OCI-LY7 (cell line): ENCODE measurements around the gene MFF. TPM values are rescaled to one million over a fixed set of nuclear protein-coding genes. Genes with fewer than 3 reads are reported as not detected.

ENCODE experiments used
- BruUV-seq: library from RNA; stranded (reverse); fragments of 400-500 nt; replicated peaks from 2 replicates; lab custom pipeline; 2021; lab: Mats Ljungman, UMichigan
- CTCF ChIA-PET: fragments of 300-600 bp; sonication (Branson Sonifier 250); formaldehyde crosslinking; loops from one replicate; lab custom pipeline; 2022; ENCODE audit warnings: antibody characterized with exemption; ENCODE audit not compliant: unreplicated experiment; lab: Charles Lee
- POLR2A ChIA-PET: fragments of 300-600 bp; sonication (Branson Sonifier 250); formaldehyde crosslinking; loops from one replicate; lab custom pipeline; 2022; ENCODE audit warnings: antibody characterized with exemption; lab: Charles Lee
- DNase-seq: peaks from one replicate; pipeline ENCODE4 v3.0.0-alpha.2; 2015; ENCODE audit warnings: low spot score
- H2AFZ ChIP-seq: fragments of 200-600 bp; sonication (generic), shearing (Covaris generic); 2 replicates; pipeline ENCODE4 v1.6.1; 2014; ENCODE audit warnings: mild to moderate bottlenecking, antibody characterized with exemption, low read length, moderate library complexity
- H3K27ac ChIP-seq: fragments of 200-600 bp; sonication (generic); 2 replicates; pipeline ENCODE4 v1.5.1; 2014; ENCODE audit warnings: mixed run types, low read depth, mild to moderate bottlenecking, moderate library complexity, low read length, inconsistent platforms; ENCODE audit not compliant: poor library complexity, severe bottlenecking
- H3K36me3 ChIP-seq: fragments of 200-600 bp; sonication (generic); 2 replicates; pipeline ENCODE4 v1.6.1; 2014; ENCODE audit warnings: mild to moderate bottlenecking, antibody characterized with exemption, low read length, moderate library complexity, mixed read lengths; ENCODE audit not compliant: insufficient read depth
- H3K4me1 ChIP-seq: fragments of 200-600 bp; sonication (generic); 2 replicates; pipeline ENCODE4 v1.5.1; 2014; ENCODE audit warnings: mild to moderate bottlenecking, low read length; ENCODE audit not compliant: insufficient read depth, poor library complexity, severe bottlenecking
- H3K4me2 ChIP-seq: fragments of 200-600 bp; sonication (generic); 2 replicates; pipeline ENCODE4 v1.6.1; 2014; ENCODE audit warnings: mild to moderate bottlenecking, low read length
- H3K4me3 ChIP-seq: fragments of 200-600 bp; sonication (generic); 2 replicates; pipeline ENCODE4 v1.5.1; 2014; ENCODE audit warnings: mild to moderate bottlenecking, low read depth, low read length; ENCODE audit not compliant: poor library complexity, severe bottlenecking
- H3K79me2 ChIP-seq: fragments of 200-600 bp; sonication (generic); 2 replicates; pipeline ENCODE4 v1.6.1; 2016; ENCODE audit warnings: low read depth, mild to moderate bottlenecking, low read length, moderate library complexity, mixed read lengths; ENCODE audit not compliant: insufficient read depth
- H3K9me2 ChIP-seq: fragments of 200-600 bp; sonication (generic); 2 replicates; pipeline ENCODE4 v1.6.1; 2016; ENCODE audit warnings: mild to moderate bottlenecking, low read length, mixed read lengths; ENCODE audit not compliant: insufficient read depth
- H3K9me3 ChIP-seq: fragments of 200-600 bp; sonication (generic); 2 replicates; pipeline ENCODE4 v1.6.1; 2014; ENCODE audit warnings: mild to moderate bottlenecking, mixed run types, low read length, mixed read lengths
- H4K20me1 ChIP-seq: fragments of 200-600 bp; sonication (generic); 2 replicates; pipeline ENCODE4 v1.6.1; 2014; ENCODE audit warnings: mild to moderate bottlenecking, antibody characterized with exemption, low read length, moderate library complexity, mixed read lengths; ENCODE audit not compliant: insufficient read depth
- CTCF ChIP-seq: fragments of 200-600 bp; sonication (generic); conservative IDR thresholded peaks from 2 replicates; pipeline ENCODE4 v1.5.1; 2014; ENCODE audit warnings: mild to moderate bottlenecking, antibody characterized with exemption, low read length, moderate library complexity, mixed read lengths
- EZH2phosphoT487 ChIP-seq: fragments of 200-600 bp; sonication (generic); IDR thresholded peaks from 2 replicates; pipeline ENCODE4 v1.6.1; 2018; ENCODE audit warnings: low read depth, borderline replicate concordance, mild to moderate bottlenecking, mixed run types, antibody characterized with exemption, low read length, moderate library complexity, mixed read lengths
- intact Hi-C: fragments of 100-400 bp; cut with micrococcal nuclease; formaldehyde crosslinking; loops from one replicate; pipeline ENCODE4 v1.10.0; 2022; ENCODE audit not compliant: unreplicated experiment
- total RNA-seq, 2 experiments: library from RNA; depleted of rRNA in 1 of 2; stranded (reverse); fragments of >200 nt in 1 of 2; shearing (Covaris generic) in 1 of 2; gene quantifications; 2 replicates each; pipeline ENCODE4 v1.2.3, GENCODE V29; 2014 to 2022

The MFF gene
- total RNA-seq, 2 experiments from 2014 or later, result 66.6 to 72.1 TPM

GRCh38 chr2:227293531-227293930 lies 31.5 kb upstream of the MFF start:
- ChIA-PET CTCF (no interaction called here), POLR2A (no interaction called here)
- H2AFZ ChIP-seq, result no peak overlapping the region
- BruUV-seq, result no TSS peak
- H3K9me3 ChIP-seq, result no peaks in the 10 kb centered on the region
- H3K4me2 ChIP-seq, result no peak overlapping the region
- H3K4me1 ChIP-seq, result no peaks in the 10 kb centered on the region
- H3K79me2 ChIP-seq, result no peaks in the 10 kb centered on the region
- H3K9me2 ChIP-seq, result no peaks in the 10 kb centered on the region
- no peaks in the 10 kb centered on the region for H3K36me3 ChIP-seq
- TF ChIP-seq EZH2phosphoT487 (no peak), CTCF (no peak)
- no peak overlapping the region for H3K27ac ChIP-seq
- H4K20me1 ChIP-seq, result no peaks in the 10 kb centered on the region
- intact Hi-C loops, result no loop called here
- no peak overlapping the region for H3K4me3 ChIP-seq
- DNase-seq, result no peak

GRCh38 chr2:227295806-227296205 lies 29.2 kb upstream of the MFF start:
- H3K9me2 ChIP-seq, result no peaks in the 10 kb centered on the region; the same call in 1 of the 2 replicates
- BruUV-seq, result no TSS peak
- DNase-seq, result no peak
- no peak overlapping the region for H3K4me2 ChIP-seq
- H3K27ac ChIP-seq, result no peak overlapping the region
- no peak overlapping the region for H3K4me3 ChIP-seq
- no peak overlapping the region for H2AFZ ChIP-seq
- no peaks in the 10 kb centered on the region for H3K9me3 ChIP-seq
- no peaks in the 10 kb centered on the region for H3K36me3 ChIP-seq
- no peaks in the 10 kb centered on the region for H4K20me1 ChIP-seq
- ChIA-PET POLR2A (interaction anchor here (0.6 kb wide), 2 partner anchors 32 to 162 kb away, joined by 3 read pairs; no protein-coding TSS in a partner anchor), CTCF (no interaction called here)
- intact Hi-C loops, result no loop called here
- no peaks in the 10 kb centered on the region for H3K4me1 ChIP-seq
- no peaks in the 10 kb centered on the region for H3K79me2 ChIP-seq
- TF ChIP-seq CTCF (no peak), EZH2phosphoT487 (no peak)

GRCh38 chr2:227296671-227297405 lies 28.2 kb upstream of the MFF start:
- Histone ChIP-seq H3K4me2 (no peak overlapping the region), H4K20me1 (no peaks in the 10 kb centered on the region), H3K9me2 (no peaks in the 10 kb centered on the region; the same call in 1 of the 2 replicates), H3K4me1 (no peaks in the 10 kb centered on the region), H2AFZ (no peak overlapping the region), H3K79me2 (no peaks in the 10 kb centered on the region), H3K36me3 (no peaks in the 10 kb centered on the region), H3K4me3 (no peak overlapping the region), H3K27ac (no peak overlapping the region), H3K9me3 (no peaks in the 10 kb centered on the region)
- ChIA-PET CTCF (no interaction called here), POLR2A (no interaction called here)
- DNase-seq, result no peak
- no TSS peak for BruUV-seq
- intact Hi-C loops, result no loop called here
- TF ChIP-seq EZH2phosphoT487, result no peak
- no peak for TF ChIP-seq CTCF
